Breast epithelium (tissue), 3 donors: ENCODE data around the gene C2orf68.

Source experiments
- CTCF ChIP-seq, 3 donors: fragments of 450-650 bp; IDR thresholded peaks; one replicate each; pipeline ENCODE4 v1.5.1; 2016 to 2017; ENCODE audit warnings: antibody characterized with exemption in 3 of 3, mild to moderate bottlenecking in 3 of 3, moderate library complexity in 3 of 3
- POLR2A ChIP-seq: fragments of 450-650 bp; IDR thresholded peaks from one replicate; pipeline ENCODE4 v1.6.1; 2016; ENCODE audit warnings: antibody characterized with exemption, mild to moderate bottlenecking, moderate library complexity
- POLR2AphosphoS5 ChIP-seq, 3 donors: sonication (generic); formaldehyde crosslinking; IDR thresholded peaks; one replicate each; pipeline ENCODE4 v1.6.1; 2017; ENCODE audit warnings: antibody characterized with exemption in 3 of 3

- TF ChIP-seq POLR2AphosphoS5 (IDR thresholded peaks at IDR 0.05): no peak
- no peak for TF ChIP-seq POLR2A
- no peak for TF ChIP-seq CTCF (IDR thresholded peaks at IDR 0.05)
Measured at GRCh38 chr2:85596026-85596333, 15.9 kb downstream of the C2orf68 start.
